Measurements from ENCODE around the gene MAFG. TPM values are rescaled to one million over a fixed set of nuclear protein-coding genes. Genes with fewer than 3 reads are reported as not detected.
A peak's percentile ranks its signal among the peaks of the same experiment; 100 is the strongest.

Gene MAFG
- total RNA-seq, 2 experiments from 2014 or later = 10.8 to 13.3 TPM

GRCh38 chr17:81932333-81932983 is 4.9 kb upstream of the MAFG start:
- intact Hi-C loops (cut with DNase I, micrococcal nuclease) = no loop called here
- no peak for TF ChIP-seq CTCF (IDR thresholded peaks at IDR 0.05)
- H3K9me3 ChIP-seq (ENCODE audit: control insufficient read depth in 1 of 2, insufficient read depth in 1 of 2, low read length in 2 of 2) = no peaks in the 10 kb centered on the region
- Mint-ChIP-seq H3K27ac (no peak overlapping the region), H3K4me1 (ENCODE audit: low read depth) (no peaks in the 10 kb centered on the region), H3K4me3 (peak overlapping the region; percentile 45), H3K36me3 (ENCODE audit: low read depth) (no peaks in the 10 kb centered on the region), H3K27me3 (peaks cover 19% of the 10 kb centered on the region), H3K9me3 (no peaks in the 10 kb centered on the region)
- no peak overlapping the region for H3K27ac ChIP-seq (ENCODE audit: low read depth in 1 of 2, low read length in 2 of 2)
- ATAC-seq (ENCODE audit: poor library complexity) (no peak), DNase-seq (no peak)
- H3K4me1 ChIP-seq (ENCODE audit: insufficient read depth, low read length) = peaks cover 25% of the 10 kb centered on the region
- H3K36me3 ChIP-seq (ENCODE audit: insufficient read depth, low read length) = no peaks in the 10 kb centered on the region
- peaks cover 19 to 20% of the 10 kb centered on the region in 2 experiments for H3K27me3 ChIP-seq (ENCODE audit: control insufficient read depth in 1 of 2, insufficient read depth in 2 of 2, low read length in 2 of 2)
- POLR2A ChIA-PET = no interaction called here
- H3K4me3 ChIP-seq (ENCODE audit: low read length) = no peak overlapping the region
- CTCF ChIA-PET = no interaction called here

GRCh38 chr17:81931557-81932332 is 4.2 kb upstream of the MAFG start:
- Mint-ChIP-seq H3K27ac (no peak overlapping the region), H3K4me3 (peak overlapping the region; percentile 45), H3K36me3 (ENCODE audit: low read depth) (no peaks in the 10 kb centered on the region), H3K9me3 (no peaks in the 10 kb centered on the region), H3K27me3 (peaks cover 19% of the 10 kb centered on the region), H3K4me1 (ENCODE audit: low read depth) (no peaks in the 10 kb centered on the region)
- peaks cover 19 to 20% of the 10 kb centered on the region in 2 experiments for H3K27me3 ChIP-seq (ENCODE audit: control insufficient read depth in 1 of 2, insufficient read depth in 2 of 2, low read length in 2 of 2)
- no peak overlapping the region for H3K27ac ChIP-seq (ENCODE audit: low read depth in 1 of 2, low read length in 2 of 2)
- DNase-seq (no peak), ATAC-seq (ENCODE audit: poor library complexity) (no peak)
- no peaks in the 10 kb centered on the region for H3K36me3 ChIP-seq (ENCODE audit: insufficient read depth, low read length)
- ChIA-PET CTCF (no interaction called here), POLR2A (no interaction called here)
- no peaks in the 10 kb centered on the region for H3K9me3 ChIP-seq (ENCODE audit: control insufficient read depth in 1 of 2, insufficient read depth in 1 of 2, low read length in 2 of 2)
- intact Hi-C loops (cut with DNase I, micrococcal nuclease) = no loop called here
- no peak overlapping the region for H3K4me3 ChIP-seq (ENCODE audit: low read length)
- peaks cover 22% of the 10 kb centered on the region for H3K4me1 ChIP-seq (ENCODE audit: insufficient read depth, low read length)
- no peak for TF ChIP-seq CTCF (IDR thresholded peaks at IDR 0.05)

GRCh38 chr17:81931189-81931556 is 3.6 kb upstream of the MAFG start:
- intact Hi-C loops (cut with DNase I, micrococcal nuclease) = no loop called here
- H3K4me1 ChIP-seq (ENCODE audit: insufficient read depth, low read length) = peaks cover 23% of the 10 kb centered on the region
- H3K36me3 Mint-ChIP-seq (ENCODE audit: low read depth) = no peaks in the 10 kb centered on the region
- H3K4me3 Mint-ChIP-seq = peak overlapping the region; percentile 43
- ChIA-PET POLR2A (no interaction called here), CTCF (no interaction called here)
- H3K27ac Mint-ChIP-seq = no peak overlapping the region
- no peak overlapping the region for H3K4me3 ChIP-seq (ENCODE audit: low read length)
- no peak overlapping the region for H3K27ac ChIP-seq (ENCODE audit: low read depth in 1 of 2, low read length in 2 of 2)
- DNase-seq (no peak), ATAC-seq (ENCODE audit: poor library complexity) (no peak)
- H3K9me3 Mint-ChIP-seq = no peaks in the 10 kb centered on the region
- no peaks in the 10 kb centered on the region for H3K9me3 ChIP-seq (ENCODE audit: control insufficient read depth in 1 of 2, insufficient read depth in 1 of 2, low read length in 2 of 2)
- peaks cover 19% of the 10 kb centered on the region for H3K27me3 Mint-ChIP-seq
- peaks cover 5% of the 10 kb centered on the region for H3K4me1 Mint-ChIP-seq (ENCODE audit: low read depth)
- H3K36me3 ChIP-seq (ENCODE audit: insufficient read depth, low read length) = no peaks in the 10 kb centered on the region
- peaks cover 19 to 20% of the 10 kb centered on the region in 2 experiments for H3K27me3 ChIP-seq (ENCODE audit: control insufficient read depth in 1 of 2, insufficient read depth in 2 of 2, low read length in 2 of 2)
- TF ChIP-seq CTCF (IDR thresholded peaks at IDR 0.05) = no peak

Measured in CD4-positive, alpha-beta T cell (primary cell).